NOMO-1 (cell line): ENCODE results near the gene MTHFD1L.

ENCODE experiments used
- DNase-seq, 2 experiments: peaks; one replicate each; lab custom pipeline; 2025; ENCODE audit not compliant: unreplicated experiment in 2 of 2; lab: John Stamatoyannopoulos, UW

The MTHFD1L gene

GRCh38 chr6:150865043-150865405 lies 478 bp upstream of the MTHFD1L start:
- DNase-seq, result no peak

GRCh38 chr6:150866147-150866990 lies 867 bp downstream of the MTHFD1L start:
- peak; percentile 47 to 83 for DNase-seq

GRCh38 chr6:150866991-150867501 lies 1.5 kb downstream of the MTHFD1L start:
- DNase-seq, result no peak

- DNase-seq, result no peak
Observed at GRCh38 chr6:150868759-150869158, 3.3 kb downstream of the MTHFD1L start.

GRCh38 chr6:150874179-150874578 lies 8.7 kb downstream of the MTHFD1L start:
- no peak for DNase-seq

GRCh38 chr6:150875841-150876240 lies 10.3 kb downstream of the MTHFD1L start:
- no peak for DNase-seq

- DNase-seq, result no peak
Observed at GRCh38 chr6:150876598-150876997, 11.1 kb downstream of the MTHFD1L start.

- no peak for DNase-seq
Observed at GRCh38 chr6:150877928-150878327, 12.4 kb downstream of the MTHFD1L start.

- no peak for DNase-seq
Observed at GRCh38 chr6:150878347-150879213, 13.1 kb downstream of the MTHFD1L start.

- DNase-seq, result no peak
Observed at GRCh38 chr6:150880336-150880735, 14.8 kb downstream of the MTHFD1L start.

- no peak for DNase-seq
Observed at GRCh38 chr6:150881911-150882481, 16.5 kb downstream of the MTHFD1L start.

- no peak for DNase-seq
Observed at GRCh38 chr6:150883521-150883920, 18.0 kb downstream of the MTHFD1L start.

GRCh38 chr6:150886155-150886554 lies 20.7 kb downstream of the MTHFD1L start:
- no peak for DNase-seq

- no peak for DNase-seq
Observed at GRCh38 chr6:150887978-150888563, 22.6 kb downstream of the MTHFD1L start.

- DNase-seq, result no peak
Observed at GRCh38 chr6:150890346-150890745, 24.8 kb downstream of the MTHFD1L start.

GRCh38 chr6:150891888-150892485 lies 26.5 kb downstream of the MTHFD1L start:
- DNase-seq, result peak; percentile 11 to 20

GRCh38 chr6:150894191-150894744 lies 28.8 kb downstream of the MTHFD1L start:
- DNase-seq, result no peak

- DNase-seq, result no peak
Observed at GRCh38 chr6:150894935-150895552, 29.5 kb downstream of the MTHFD1L start.

GRCh38 chr6:150895928-150896632 lies 30.6 kb downstream of the MTHFD1L start:
- no peak for DNase-seq
